Fibroblast of pulmonary artery (primary cell): ENCODE measurements around the gene NPSR1.

ENCODE experiments used
- DNase-seq: peaks from one replicate; pipeline ENCODE4 v3.0.0-alpha.2; 2010; ENCODE audit warnings: low read depth
- H3K4me3 ChIP-seq: replicated peaks from 2 replicates; pipeline ENCODE4 v1.5.1; 2011; ENCODE audit warnings: low read depth, mild to moderate bottlenecking, control low read depth, low read length, moderate library complexity
- CTCF ChIP-seq: IDR thresholded peaks from 2 replicates; pipeline ENCODE4 v1.5.1; 2011; ENCODE audit warnings: mild to moderate bottlenecking, control low read depth, low read length, inconsistent platforms; ENCODE audit errors: missing control alignments

The NPSR1 gene

GRCh38 chr7:34756025-34756437, 98.0 kb downstream of the NPSR1 start:
- H3K4me3 ChIP-seq, result no peak overlapping the region
- no peak for TF ChIP-seq CTCF
- DNase-seq, result no peak

GRCh38 chr7:34756691-34757090, 98.7 kb downstream of the NPSR1 start:
- no peak for TF ChIP-seq CTCF
- DNase-seq, result no peak
- H3K4me3 ChIP-seq, result no peak overlapping the region

- no peak overlapping the region for H3K4me3 ChIP-seq
- TF ChIP-seq CTCF, result no peak
- DNase-seq, result no peak
Measured at GRCh38 chr7:34757570-34758110, 99.6 kb downstream of the NPSR1 start.

GRCh38 chr7:34758111-34758601, 100.1 kb downstream of the NPSR1 start:
- H3K4me3 ChIP-seq, result no peak overlapping the region
- TF ChIP-seq CTCF, result no peak
- no peak for DNase-seq

- peak; percentile 70 for DNase-seq
- H3K4me3 ChIP-seq, result no peak overlapping the region
- peak; percentile 82 for TF ChIP-seq CTCF
Measured at GRCh38 chr7:34759477-34760125, 101.6 kb downstream of the NPSR1 start.

- no peak overlapping the region for H3K4me3 ChIP-seq
- TF ChIP-seq CTCF, result no peak
- no peak for DNase-seq
Measured at GRCh38 chr7:34760271-34760670, 102.3 kb downstream of the NPSR1 start.

- TF ChIP-seq CTCF, result no peak
- peak; percentile 10 for DNase-seq
- H3K4me3 ChIP-seq, result no peak overlapping the region
Measured at GRCh38 chr7:34761206-34761605, 103.2 kb downstream of the NPSR1 start.
